ENCODE measurements around the gene UBE2G1. TPM values are rescaled to one million over a fixed set of nuclear protein-coding genes. Genes with fewer than 3 reads are reported as not detected.

Gene UBE2G1
- total and polyA plus RNA-seq, 2 of the 8 experiments (the other 6 are each of a cell fraction or from before 2014, with no cell fraction given): 73.9 to 170 TPM

DNA sequence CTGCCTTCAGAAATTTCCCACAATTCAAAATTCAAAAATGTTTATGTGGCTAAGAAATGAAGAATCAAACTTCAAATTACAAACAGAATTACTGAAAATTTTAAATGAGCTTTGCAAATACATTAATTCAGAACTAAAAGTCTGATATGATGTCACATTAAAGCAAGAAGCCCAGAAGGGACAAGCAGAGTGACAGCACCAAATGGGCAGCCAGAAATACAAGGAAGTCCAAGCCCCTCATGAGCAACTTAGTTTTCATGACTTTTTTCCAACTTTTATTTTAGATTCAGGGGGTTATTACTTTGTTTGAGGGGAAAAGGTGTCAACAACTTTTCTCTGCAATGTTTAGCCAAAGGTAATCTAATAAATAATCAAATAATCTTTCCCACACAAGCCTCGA is 21.5 kb downstream of the UBE2G1 start:
- no peak overlapping the region for H3K14ac ChIP-seq (ENCODE audit: insufficient read length)
- H4K20me1 ChIP-seq (replicated peaks in 1 of 2; ENCODE audit: control insufficient read depth in 1 of 2, insufficient read depth in 2 of 2, low read length in 2 of 2): peaks cover 35 to 38% of the 10 kb centered on the region in 2 experiments
- no peak overlapping the region for H4K5ac ChIP-seq (ENCODE audit: insufficient read length, low read depth, low read length)
- no peak overlapping the region for H2AFZ ChIP-seq (ENCODE audit: low read length)
- peaks cover 40 to 96% of the 10 kb centered on the region in 2 experiments for H3K79me2 ChIP-seq (ENCODE audit: control insufficient read depth in 1 of 2, insufficient read depth in 2 of 2, low read length in 2 of 2)
- no peak for DNase-seq (ENCODE audit: low read depth in 1 of 2, low spot score in 2 of 2)
- H2AK5ac ChIP-seq (ENCODE audit: low read depth, low read length): no peak overlapping the region
- H4K8ac ChIP-seq (ENCODE audit: extremely low read depth, insufficient read depth, low read length): no peak overlapping the region
- no peak overlapping the region for H3K18ac ChIP-seq (ENCODE audit: extremely low read depth, low read length)
- no peak overlapping the region for H3K9ac ChIP-seq (replicated peaks in 1 of 4; ENCODE audit: extremely low read depth in 1 of 4, low read depth in 3 of 4, low read length in 3 of 4)
- H3K4ac ChIP-seq (replicated peaks; ENCODE audit: insufficient read length, low read depth, low read length): no peak overlapping the region
- 87% methylated on average over 1 of the region's 1 CpG; no CpG with 5 or more reads in 1 of the 2 experiments for WGBS, 2 experiments (ENCODE audit: extremely low coverage in 1 of 2, insufficient coverage in 1 of 2, insufficient read length in 1 of 2, insufficient replicate concordance in 2 of 2, low coverage in 1 of 2, low lambda C conversion rate in 2 of 2, missing lambda C conversion rate in 1 of 2)
- H3K23me2 ChIP-seq (ENCODE audit: low read depth, low read length): no peaks in the 10 kb centered on the region; the same call in 1 of the 2 replicates
- POLR2A ChIA-PET (ENCODE audit: partially characterized antibody): no interaction called here
- no peaks in the 10 kb centered on the region for H3K27me3 ChIP-seq (replicated peaks in 1 of 4; ENCODE audit: control insufficient read depth in 3 of 4, extremely low read depth in 1 of 4, insufficient read depth in 3 of 4, low read length in 3 of 4)
- no peak overlapping the region for H2BK20ac ChIP-seq (ENCODE audit: low read length)
- H3K79me1 ChIP-seq (ENCODE audit: low read depth, low read length): peaks cover 11% of the 10 kb centered on the region
- no peak overlapping the region for H2BK12ac ChIP-seq (ENCODE audit: low read depth, low read length)
- FAIRE-seq: no peak
- H2BK5ac ChIP-seq (ENCODE audit: low read depth, low read length): no peak overlapping the region
- TF ChIP-seq PHF8 (conservative IDR thresholded peaks at IDR 0.05; ENCODE audit: low read depth, low read length) (no peak), GTF2F1 (IDR thresholded peaks at IDR 0.05; ENCODE audit: borderline replicate concordance, low read depth, low read length) (no peak), POU5F1 (IDR thresholded peaks at IDR 0.05; ENCODE audit: low read depth, low read length) (no peak)
- no peak overlapping the region for H2BK15ac ChIP-seq (ENCODE audit: low read length)
- CTCF ChIA-PET (ENCODE audit: partially characterized antibody): no interaction called here
- no peak overlapping the region for H3K27ac ChIP-seq (ENCODE audit: low read depth, low read length)
- H3K4me2 ChIP-seq (ENCODE audit: insufficient read depth in 1 of 2, low read depth in 2 of 2, low read length in 2 of 2): no peak overlapping the region
- no peak overlapping the region for H3K4me3 ChIP-seq (ENCODE audit: extremely low read depth in 1 of 4, insufficient read depth in 2 of 4, low read depth in 3 of 4, low read length in 4 of 4)
- H3K36me3 ChIP-seq (ENCODE audit: control insufficient read depth in 2 of 4, insufficient read depth in 4 of 4, low read length in 3 of 4): no peaks in the 10 kb centered on the region; a peak in 1 of 8 replicates
- H3K56ac ChIP-seq (replicated peaks; ENCODE audit: insufficient read length, low read depth, low read length): no peak overlapping the region
- H4K91ac ChIP-seq (replicated peaks; ENCODE audit: insufficient read length, low read length): no peak overlapping the region
- no peak overlapping the region for H3K23ac ChIP-seq (ENCODE audit: insufficient read length)
- H3K9me3 ChIP-seq (ENCODE audit: insufficient read depth in 2 of 2, low read depth in 1 of 2, low read length in 1 of 2): no peaks in the 10 kb centered on the region
- no peak overlapping the region for H2BK120ac ChIP-seq (replicated peaks; ENCODE audit: low read depth, low read length)
- peaks cover 0 to 4% (median under 1%) of the 10 kb centered on the region in 4 experiments; a peak in 4 of 7 replicates for H3K4me1 ChIP-seq (replicated peaks in 1 of 4; ENCODE audit: control insufficient read depth in 3 of 4, insufficient read depth in 4 of 4, low read length in 3 of 4)

All from H1 (cell line).